ENCODE measurements around the gene GFRA1. TPM values are rescaled to one million over a fixed set of nuclear protein-coding genes. Genes with fewer than 3 reads are reported as not detected.

GFRA1 gene
- total and polyA plus RNA-seq, 2 of the 8 experiments (the other 6 are each of a cell fraction or from before 2014, with no cell fraction given) = 1.1 to 2.0 TPM

- H4K5ac ChIP-seq (ENCODE audit: insufficient read length, low read depth, low read length) = no peak overlapping the region
- H3K4me3 ChIP-seq (ENCODE audit: extremely low read depth in 1 of 4, insufficient read depth in 2 of 4, low read depth in 3 of 4, low read length in 4 of 4) = no peak overlapping the region
- no peaks in the 10 kb centered on the region for H3K23me2 ChIP-seq (ENCODE audit: low read depth, low read length)
- H3K14ac ChIP-seq (ENCODE audit: insufficient read length) = no peak overlapping the region
- POLR2A ChIA-PET (ENCODE audit: partially characterized antibody) = no interaction called here
- no peak overlapping the region for H2BK15ac ChIP-seq (ENCODE audit: low read length)
- no peaks in the 10 kb centered on the region for H3K27me3 ChIP-seq (replicated peaks in 1 of 4; ENCODE audit: control insufficient read depth in 3 of 4, extremely low read depth in 1 of 4, insufficient read depth in 3 of 4, low read length in 3 of 4)
- peaks cover 0 to 2% (median 0%) of the 10 kb centered on the region in 4 experiments; a peak in 1 of 7 replicates for H3K4me1 ChIP-seq (replicated peaks in 1 of 4; ENCODE audit: control insufficient read depth in 3 of 4, insufficient read depth in 4 of 4, low read length in 3 of 4)
- no peak overlapping the region for H2AFZ ChIP-seq (ENCODE audit: low read length)
- TF ChIP-seq SIX5 (IDR thresholded peaks at IDR 0.05; ENCODE audit: low read depth, low read length) (no peak), HDAC2 (IDR thresholded peaks at IDR 0.05; ENCODE audit: borderline replicate concordance in 1 of 2, low read depth in 2 of 2, low read length in 2 of 2) (no peak), ZNF274 (IDR thresholded peaks at IDR 0.05; ENCODE audit: borderline replicate concordance, extremely low read depth, low read length) (no peak), SP1 (IDR thresholded peaks at IDR 0.05; ENCODE audit: low read depth, low read length) (no peak), SP4 (IDR thresholded peaks at IDR 0.05; ENCODE audit: low read length) (no peak), TAF7 (optimal IDR thresholded peaks at IDR 0.05; ENCODE audit: borderline replicate concordance, low read depth, low read length) (no peak)
- CTCF ChIA-PET (ENCODE audit: partially characterized antibody) = no interaction called here
- no peak overlapping the region for H3K27ac ChIP-seq (ENCODE audit: low read depth, low read length)
- H3K9ac ChIP-seq (replicated peaks in 1 of 4; ENCODE audit: extremely low read depth in 1 of 4, low read depth in 3 of 4, low read length in 3 of 4) = no peak overlapping the region
- no peak overlapping the region for H3K56ac ChIP-seq (replicated peaks; ENCODE audit: insufficient read length, low read depth, low read length)
- no peaks in the 10 kb centered on the region for H3K79me1 ChIP-seq (ENCODE audit: low read depth, low read length)
- 88% methylated on average over 6 of the region's 6 CpGs; no CpG with 5 or more reads in 1 of the 2 experiments for WGBS, 2 experiments (ENCODE audit: extremely low coverage in 1 of 2, insufficient coverage in 1 of 2, insufficient read length in 1 of 2, insufficient replicate concordance in 2 of 2, low coverage in 1 of 2, low lambda C conversion rate in 2 of 2, missing lambda C conversion rate in 1 of 2)
- no peak overlapping the region for H2BK5ac ChIP-seq (ENCODE audit: low read depth, low read length)
- no peak overlapping the region for H3K18ac ChIP-seq (ENCODE audit: extremely low read depth, low read length)
- H3K79me2 ChIP-seq (ENCODE audit: control insufficient read depth in 1 of 2, insufficient read depth in 2 of 2, low read length in 2 of 2) = no peaks in the 10 kb centered on the region
- no peak overlapping the region for H4K91ac ChIP-seq (replicated peaks; ENCODE audit: insufficient read length, low read length)
- H2BK20ac ChIP-seq (ENCODE audit: low read length) = no peak overlapping the region
- no peaks in the 10 kb centered on the region for H3K9me3 ChIP-seq (ENCODE audit: insufficient read depth in 2 of 2, low read depth in 1 of 2, low read length in 1 of 2)
- H4K8ac ChIP-seq (ENCODE audit: extremely low read depth, insufficient read depth, low read length) = no peak overlapping the region
- H3K36me3 ChIP-seq (ENCODE audit: control insufficient read depth in 2 of 4, insufficient read depth in 4 of 4, low read length in 3 of 4) = no peaks in the 10 kb centered on the region
- no peak overlapping the region for H2AK5ac ChIP-seq (ENCODE audit: low read depth, low read length)
- no peak overlapping the region for H2BK120ac ChIP-seq (replicated peaks; ENCODE audit: low read depth, low read length)
- DNase-seq (ENCODE audit: low read depth in 1 of 2, low spot score in 2 of 2) = no peak
- no peak overlapping the region for H2BK12ac ChIP-seq (ENCODE audit: low read depth, low read length)
- no peak overlapping the region for H3K23ac ChIP-seq (ENCODE audit: insufficient read length)
- H3K4me2 ChIP-seq (ENCODE audit: insufficient read depth in 1 of 2, low read depth in 2 of 2, low read length in 2 of 2) = no peak overlapping the region
- H3K4ac ChIP-seq (replicated peaks; ENCODE audit: insufficient read length, low read depth, low read length) = no peak overlapping the region
- FAIRE-seq = no peak
- H4K20me1 ChIP-seq (replicated peaks in 1 of 2; ENCODE audit: control insufficient read depth in 1 of 2, insufficient read depth in 2 of 2, low read length in 2 of 2) = no peaks in the 10 kb centered on the region
These were observed 178.7 kb downstream of the GFRA1 start for GRCh38 chr10:116094356-116094755.
